GM12878 (cell line): ENCODE results near the gene SLC11A1. TPM values are rescaled to one million over a fixed set of nuclear protein-coding genes. Genes with fewer than 3 reads are reported as not detected.

Experiments used
- ATAC-seq: fragments of 200-7000 bp; cut with Tn5 transposase; 3 replicates; pipeline ENCODE4 v1.9.1; 2020; ENCODE audit warnings: mild to moderate bottlenecking, moderate library complexity
- BruUV-seq: library from RNA; stranded (reverse); fragments of 400-500 nt; replicated peaks from 2 replicates; lab custom pipeline; 2021; lab: Mats Ljungman, UMichigan
- CTCF ChIA-PET: fragments of 300-600 bp; sonication (Branson Sonifier 250); formaldehyde crosslinking; extraction: SDS; loops from one replicate; lab custom pipeline; 2021; ENCODE audit warnings: inconsistent platforms; lab: Yijun Ruan, JAX
- POLR2A ChIA-PET: fragments of 350-600 bp; formaldehyde crosslinking; extraction: SDS; loops from one replicate; lab custom pipeline; 2021; ENCODE audit warnings: inconsistent platforms; lab: Charles Lee
- RAD21 ChIA-PET: fragments of 300-600 bp; sonication (Branson Sonifier 250); formaldehyde crosslinking; loops from one replicate; lab custom pipeline; 2023; ENCODE audit warnings: antibody characterized with exemption; ENCODE audit not compliant: unreplicated experiment; lab: Charles Lee
- SMC1A ChIA-PET: fragments of 300-600 bp; sonication (Branson Sonifier 250); formaldehyde crosslinking; loops from one replicate; lab custom pipeline; 2023; ENCODE audit not compliant: unreplicated experiment, uncharacterized antibody; lab: Charles Lee
- DNase-seq: peaks from one replicate; pipeline ENCODE4 v3.0.0-alpha.2; 2011; ENCODE audit warnings: low read depth, low spot score
- FAIRE-seq: peaks from 3 replicates; lab custom pipeline; 2011; peaks lifted over from hg19 to GRCh38; lab: Jason Lieb, UNC
- H2AFZ ChIP-seq: 2 replicates; pipeline ENCODE4 v1.6.0; 2011; ENCODE audit warnings: low read depth, low read length, control low read depth; ENCODE audit not compliant: control insufficient read depth
- H3K27ac ChIP-seq: 2 replicates; pipeline ENCODE4 v1.5.1; 2011; ENCODE audit warnings: control low read depth; ENCODE audit not compliant: control insufficient read depth, insufficient read depth
- H3K27me3 ChIP-seq, 2 experiments: replicated peaks in 1 of 2; 2 replicates each; pipeline versions ENCODE4 v1.6.0 to v1.6.1; 2011; ENCODE audit warnings: low read length in 1 of 2; ENCODE audit not compliant: control insufficient read depth in 2 of 2, insufficient read depth in 2 of 2
- H3K36me3 ChIP-seq, 2 experiments: 2 replicates each; pipeline ENCODE4 v1.5.1; 2011; ENCODE audit warnings: low read length in 1 of 2; ENCODE audit not compliant: control insufficient read depth in 2 of 2, insufficient read depth in 2 of 2
- H3K4me1 ChIP-seq: 2 replicates; pipeline ENCODE4 v1.6.1; 2011; ENCODE audit warnings: mild to moderate bottlenecking, low read length, moderate library complexity, mixed read lengths; ENCODE audit not compliant: control insufficient read depth, insufficient read depth
- H3K4me2 ChIP-seq: 2 replicates; pipeline ENCODE4 v1.6.0; 2011; ENCODE audit warnings: control low read depth; ENCODE audit not compliant: control insufficient read depth, insufficient read depth
- H3K4me3 ChIP-seq: fragments of 200-600 bp; sonication (generic); 2 replicates; pipeline ENCODE4 v1.5.1; 2016
- H3K79me2 ChIP-seq: 2 replicates; pipeline ENCODE4 v1.6.0; 2011; ENCODE audit warnings: low read length; ENCODE audit not compliant: control insufficient read depth, insufficient read depth
- H3K9ac ChIP-seq: 2 replicates; pipeline ENCODE4 v1.8.0; 2011; ENCODE audit warnings: low read length, control low read depth, mixed read lengths; ENCODE audit not compliant: control insufficient read depth, insufficient read depth
- H3K9me3 ChIP-seq: replicated peaks from 3 replicates; pipeline ENCODE4 v1.5.1; 2011; ENCODE audit warnings: mild to moderate bottlenecking, low read length; ENCODE audit not compliant: control insufficient read depth, insufficient read depth
- H4K20me1 ChIP-seq: 2 replicates; pipeline ENCODE4 v1.6.0; 2011; ENCODE audit not compliant: control insufficient read depth, insufficient read depth
- BCLAF1 ChIP-seq: fragments of 450-650 bp; IDR thresholded peaks from 2 replicates; pipeline ENCODE4 v1.6.1; 2017; ENCODE audit warnings: antibody characterized with exemption, mild to moderate bottlenecking, moderate library complexity
- HDAC6 ChIP-seq: fragments of 200-600 bp; sonication (generic); IDR thresholded peaks from one replicate; pipeline ENCODE4 v1.8.0; 2017; ENCODE audit warnings: antibody characterized with exemption; ENCODE audit not compliant: unreplicated experiment
- HDGF ChIP-seq: fragments of 450-650 bp; IDR thresholded peaks from 2 replicates; pipeline ENCODE4 v1.6.1; 2016; ENCODE audit warnings: antibody characterized with exemption
- SREBF1 ChIP-seq: IDR thresholded peaks from 2 replicates; pipeline ENCODE4 v1.6.1; 2012; ENCODE audit warnings: mild to moderate bottlenecking, low read length
- ZZZ3 ChIP-seq: IDR thresholded peaks from 2 replicates; pipeline ENCODE4 v1.6.1; 2011; ENCODE audit warnings: low read depth; ENCODE audit not compliant: control insufficient read depth, insufficient read length
- WGBS: methylation state at CpG from one replicate; pipeline ENCODE4 v1.1.6; 2016; ENCODE audit warnings: low lambda C conversion rate; ENCODE audit not compliant: insufficient replicate concordance, insufficient coverage; ENCODE audit errors: missing lambda C conversion rate; 5-methylcytosine and 5-hydroxymethylcytosine counted together
- in situ Hi-C: fragments of 300-500 bp; cut with MboI; formaldehyde crosslinking; loops from 9 replicates; pipeline ENCODE4 v1.14.3; 2018; ENCODE audit warnings: mixed read lengths
- intact Hi-C: fragments of 100-400 bp; cut with micrococcal nuclease; formaldehyde crosslinking; loops from one replicate; pipeline ENCODE4 v1.14.2; 2022; ENCODE audit not compliant: unreplicated experiment
- polyA plus RNA-seq, 11 experiments: library from polyadenylated mRNA; depleted of rRNA in 4 of 11; unstranded in 6 of 11; stranded (reverse) in 5 of 11; fragments of >200 nt; fragmentation: Nextera tagmentation in 4 of 11; fragmentation: Illumina TruSeq in 1 of 11; extraction: Ambion mirVana in 4 of 11; extraction: Trizol in 1 of 11; gene quantifications; 1 replicate in 1 of 11; 2 replicates in 10 of 11; pipeline versions ENCODE4 v1.2.1 to v1.2.3, GENCODE V29; 2011 to 2016; ENCODE audit warnings: inconsistent platforms in 2 of 11, missing spikeins in 2 of 11, low read depth in 1 of 11
- total RNA-seq, 4 experiments: library from RNA; depleted of rRNA in 3 of 4; stranded (reverse); fragments of >200 nt in 3 of 4; fragmentation: Illumina TruSeq in 1 of 4; extraction: Trizol in 1 of 4; gene quantifications; 2 replicates each; pipeline versions ENCODE4 v1.2.1 to v1.2.3, GENCODE V29; 2013 to 2021

The SLC11A1 gene
- total and polyA plus RNA-seq, 10 of the 15 experiments (the other 5 are each of a cell fraction or from before 2014, with no cell fraction given) = 0.03 to 0.38 (median 0.12) TPM

GRCh38 chr2:218342837-218343236 is 39.2 kb upstream of the SLC11A1 start:
- H3K36me3 ChIP-seq = no peaks in the 10 kb centered on the region
- H2AFZ ChIP-seq = no peak overlapping the region
- no peaks in the 10 kb centered on the region for H4K20me1 ChIP-seq
- no peak overlapping the region for H3K9ac ChIP-seq
- no peak for ATAC-seq
- POLR2A ChIA-PET = no interaction called here
- CTCF ChIA-PET = no interaction called here
- H3K9me3 ChIP-seq = no peaks in the 10 kb centered on the region
- no peak for DNase-seq
- intact Hi-C loops (no loop called here), in situ Hi-C loops (no loop called here)
- BruUV-seq = no TSS peak
- no peak for FAIRE-seq
- 93% methylated on average over 5 of the region's 5 CpGs for WGBS
- no peak for TF ChIP-seq HDAC6
- no peak for TF ChIP-seq HDGF
- TF ChIP-seq SREBF1 = no peak
- TF ChIP-seq BCLAF1 = no peak
- no peak for TF ChIP-seq ZZZ3
- H3K4me2 ChIP-seq = no peak overlapping the region
- no peak overlapping the region for H3K27ac ChIP-seq
- H3K27me3 ChIP-seq = no peaks in the 10 kb centered on the region
- no peaks in the 10 kb centered on the region for H3K4me1 ChIP-seq
- H3K79me2 ChIP-seq = no peaks in the 10 kb centered on the region
- RAD21 ChIA-PET = no interaction called here
- no peak overlapping the region for H3K4me3 ChIP-seq
- SMC1A ChIA-PET = interaction anchor here (0.5 to 1.4 kb wide), 3 partner anchors 13 to 20 kb away, joined by 3 to 6 read pairs (median 3); partner anchors contain the start of gene CATIP
